C4-2B (cell line): Measurements from ENCODE around the gene RHD.

Experiments used
- CTCF ChIP-seq: fragments of 450-650 bp; conservative IDR thresholded peaks from 2 replicates; pipeline ENCODE4 v1.5.1; 2017; ENCODE audit warnings: mild to moderate bottlenecking
- ZFX ChIP-seq: fragments of 450-650 bp; IDR thresholded peaks from 2 replicates; pipeline ENCODE4 v1.6.1; 2017

- TF ChIP-seq CTCF (no peak), ZFX (no peak)
Measured at GRCh38 chr1:25256578-25256965, 15.7 kb upstream of the RHD start.
